ENCODE results near the gene SOX15.

Gene SOX15

GRCh38 chr17:7555320-7555948 is 34.5 kb downstream of the SOX15 start:
- DNase-seq, result no peak

GRCh38 chr17:7553356-7553755 is 36.5 kb downstream of the SOX15 start:
- no peak for DNase-seq

- DNase-seq, result no peak
These were observed 37.3 kb downstream of the SOX15 start for GRCh38 chr17:7552621-7553051.

GRCh38 chr17:7551396-7551795 is 38.5 kb downstream of the SOX15 start:
- DNase-seq, result no peak

GRCh38 chr17:7550344-7550743 is 39.5 kb downstream of the SOX15 start:
- DNase-seq, result no peak

GRCh38 chr17:7549401-7550055 is 40.4 kb downstream of the SOX15 start:
- no peak for DNase-seq

GRCh38 chr17:7548585-7549400 is 41.1 kb downstream of the SOX15 start, which contains the start of gene TNFSF12:
Gene TNFSF12, plus strand, starts transcription at chr17:7549058. Its CDS starts 96 bp downstream, at chr17:7549154.
- DNase-seq, result no peak

- DNase-seq, result no peak
These were observed 45.0 kb downstream of the SOX15 start for GRCh38 chr17:7544911-7545310.

- no peak for DNase-seq
These were observed 48.7 kb downstream of the SOX15 start for GRCh38 chr17:7541074-7541621.

- DNase-seq, result no peak
These were observed 50.9 kb downstream of the SOX15 start for GRCh38 chr17:7538891-7539545.
